Effector memory CD4-positive, alpha-beta T cell (primary cell): Measurements from ENCODE around the gene INPP5K.
"Not testable (repeated sequence)": the region's sequence is repeated elsewhere in the genome, so short reads cannot be mapped to it uniquely, and the experiment has no call there.

Source experiments
- DNase-seq, 3 donors: peaks; one replicate each; pipeline ENCODE4 v3.0.0-alpha.2; 2020
- H3K27ac ChIP-seq: 2 replicates; pipeline ENCODE4 v1.7.0; 2013; ENCODE audit warnings: mild to moderate bottlenecking, low read length, moderate library complexity; ENCODE audit not compliant: insufficient read depth, poor library complexity, severe bottlenecking
- H3K27me3 ChIP-seq: replicated peaks from 2 replicates; pipeline ENCODE4 v1.7.0; 2013; ENCODE audit warnings: mild to moderate bottlenecking, low read length; ENCODE audit not compliant: insufficient read depth, control insufficient read depth, poor library complexity, severe bottlenecking
- H3K36me3 ChIP-seq: 2 replicates; pipeline ENCODE4 v1.7.0; 2013; ENCODE audit warnings: mild to moderate bottlenecking, low read length, moderate library complexity; ENCODE audit not compliant: control insufficient read depth, insufficient read depth
- H3K4me1 ChIP-seq: 2 replicates; pipeline ENCODE4 v1.7.0; 2013; ENCODE audit warnings: low read length, mild to moderate bottlenecking; ENCODE audit not compliant: control insufficient read depth, insufficient read depth, poor library complexity, severe bottlenecking
- H3K4me3 ChIP-seq: 2 replicates; pipeline ENCODE4 v1.7.0; 2013; ENCODE audit warnings: low read length, low read depth, mild to moderate bottlenecking; ENCODE audit not compliant: insufficient read depth, poor library complexity, severe bottlenecking
- H3K9me3 ChIP-seq: 2 replicates; pipeline ENCODE4 v1.7.0; 2013; ENCODE audit warnings: mild to moderate bottlenecking, low read length, moderate library complexity; ENCODE audit not compliant: control insufficient read depth

Gene INPP5K

GRCh38 chr17:1526876-1527275, 10.5 kb upstream of the INPP5K start:
- peak in 2 of 3 donors; percentile 15 to 26 for DNase-seq
- not testable (repeated sequence) for H3K27ac ChIP-seq, H3K4me1 ChIP-seq, H3K4me3 ChIP-seq, H3K9me3 ChIP-seq, H3K27me3 ChIP-seq, H3K36me3 ChIP-seq

- Histone ChIP-seq H3K4me3 (no peak overlapping the region), H3K27me3 (no peaks in the 10 kb centered on the region), H3K4me1 (no peaks in the 10 kb centered on the region), H3K9me3 (no peaks in the 10 kb centered on the region), H3K36me3 (peaks cover 9% of the 10 kb centered on the region), H3K27ac (no peak overlapping the region)
- no peak for DNase-seq
Measured at GRCh38 chr17:1522626-1523025, 6.2 kb upstream of the INPP5K start.

- Histone ChIP-seq H3K36me3 (peaks cover 9% of the 10 kb centered on the region), H3K4me3 (no peak overlapping the region), H3K4me1 (no peaks in the 10 kb centered on the region), H3K9me3 (no peaks in the 10 kb centered on the region), H3K27ac (no peak overlapping the region), H3K27me3 (no peaks in the 10 kb centered on the region)
- DNase-seq, result no peak
Measured at GRCh38 chr17:1521086-1521640, 4.8 kb upstream of the INPP5K start.

- Histone ChIP-seq H3K36me3 (peaks cover 9% of the 10 kb centered on the region), H3K4me3 (no peak overlapping the region), H3K27ac (no peak overlapping the region), H3K9me3 (no peaks in the 10 kb centered on the region), H3K27me3 (no peaks in the 10 kb centered on the region), H3K4me1 (peaks cover 12% of the 10 kb centered on the region)
- DNase-seq, result no peak
Measured at GRCh38 chr17:1519678-1520077, 3.3 kb upstream of the INPP5K start.

GRCh38 chr17:1518410-1518809, 2.0 kb upstream of the INPP5K start:
- Histone ChIP-seq H3K4me3 (no peak overlapping the region), H3K36me3 (peaks cover 12% of the 10 kb centered on the region), H3K9me3 (no peaks in the 10 kb centered on the region), H3K27me3 (no peaks in the 10 kb centered on the region), H3K4me1 (peaks cover 16% of the 10 kb centered on the region), H3K27ac (no peak overlapping the region)
- DNase-seq, result no peak

GRCh38 chr17:1515640-1516387, 598 bp downstream of the INPP5K start:
- H3K9me3 ChIP-seq, result no peaks in the 10 kb centered on the region
- H3K27me3 ChIP-seq, result no peaks in the 10 kb centered on the region
- peak overlapping the region; percentile 100 for H3K4me3 ChIP-seq
- peaks cover 16% of the 10 kb centered on the region for H3K4me1 ChIP-seq
- H3K36me3 ChIP-seq, result peaks cover 30% of the 10 kb centered on the region
- peak; percentile 33 to 51 (median 33) for DNase-seq
- H3K27ac ChIP-seq, result peak overlapping the region; percentile 94

GRCh38 chr17:1512351-1512750, 4.1 kb downstream of the INPP5K start:
- Histone ChIP-seq H3K36me3 (peaks cover 46% of the 10 kb centered on the region), H3K4me3 (no peak overlapping the region), H3K27ac (no peak overlapping the region), H3K4me1 (peaks cover 21% of the 10 kb centered on the region), H3K9me3 (no peaks in the 10 kb centered on the region), H3K27me3 (no peaks in the 10 kb centered on the region)
- DNase-seq, result no peak

GRCh38 chr17:1511756-1512321, 4.6 kb downstream of the INPP5K start:
- Histone ChIP-seq H3K27ac (no peak overlapping the region), H3K4me1 (peaks cover 21% of the 10 kb centered on the region), H3K36me3 (peaks cover 50% of the 10 kb centered on the region), H3K4me3 (no peak overlapping the region), H3K27me3 (no peaks in the 10 kb centered on the region), H3K9me3 (no peaks in the 10 kb centered on the region)
- no peak for DNase-seq

GRCh38 chr17:1511290-1511689, 5.1 kb downstream of the INPP5K start:
- Histone ChIP-seq H3K4me1 (peaks cover 21% of the 10 kb centered on the region), H3K4me3 (no peak overlapping the region), H3K27ac (no peak overlapping the region), H3K36me3 (peaks cover 56% of the 10 kb centered on the region), H3K9me3 (no peaks in the 10 kb centered on the region), H3K27me3 (no peaks in the 10 kb centered on the region)
- DNase-seq, result no peak

GRCh38 chr17:1509290-1509881, 7.0 kb downstream of the INPP5K start:
- Histone ChIP-seq H3K36me3 (peaks cover 63% of the 10 kb centered on the region), H3K4me1 (peaks cover 7% of the 10 kb centered on the region)
- DNase-seq, result no peak

More at GRCh38 chr17:1509290-1509881, 7.0 kb downstream of the INPP5K start:
- Histone ChIP-seq H3K27me3 (no peaks in the 10 kb centered on the region), H3K9me3 (no peaks in the 10 kb centered on the region), H3K4me3 (no peak overlapping the region), H3K27ac (no peak overlapping the region)
